ENCODE results near the gene SLC16A8. TPM values are rescaled to one million over a fixed set of nuclear protein-coding genes. Genes with fewer than 3 reads are reported as not detected.

The SLC16A8 gene
- total RNA-seq, 1 experiment from 2014 or later = 1.1 TPM

- H3K27ac Mint-ChIP-seq = no peak overlapping the region
- no peak for DNase-seq
Observed at GRCh38 chr22:38081941-38082828, 1.8 kb downstream of the SLC16A8 start.

More at GRCh38 chr22:38081941-38082828, 1.8 kb downstream of the SLC16A8 start:
- WGBS (ENCODE audit: extremely low coverage, insufficient read length, low lambda C conversion rate) = no CpG with 5 or more reads among the region's 52 CpGs
- no peak overlapping the region for H2BK20ac ChIP-seq (ENCODE audit: low read depth, low read length, poor library complexity, severe bottlenecking)
- no peaks in the 10 kb centered on the region for H3K79me2 ChIP-seq (ENCODE audit: insufficient read depth, low read length)
- H3K27ac ChIP-seq (ENCODE audit: insufficient read length, low read depth, low read length) = no peak overlapping the region
- H2BK120ac ChIP-seq (ENCODE audit: low read depth, low read length, poor library complexity, severe bottlenecking) = no peak overlapping the region
- peaks cover 5% of the 10 kb centered on the region; the same call in 1 of the 2 replicates for H3K27me3 ChIP-seq (ENCODE audit: insufficient read depth, low read length)
- H4K5ac ChIP-seq (ENCODE audit: insufficient read length, low read depth, low read length) = no peak overlapping the region
- no peaks in the 10 kb centered on the region for H3K23me2 ChIP-seq (ENCODE audit: insufficient read length, low read depth, low read length, poor library complexity, severe bottlenecking)
- H3K4me2 ChIP-seq (ENCODE audit: insufficient read depth, insufficient read length, low read length) = no peak overlapping the region
- H4K20me1 ChIP-seq (ENCODE audit: control insufficient read depth, insufficient read depth, insufficient read length) = no peaks in the 10 kb centered on the region
- H2BK15ac ChIP-seq (ENCODE audit: low read depth, low read length) = no peak overlapping the region
- Mint-ChIP-seq H3K27me3 (ENCODE audit: low read depth) (peaks cover 23% of the 10 kb centered on the region), H3K4me1 (peaks cover 13 to 29% of the 10 kb centered on the region in 2 experiments), H3K4me3 (peak overlapping the region in 1 of 2 experiments; percentile 12; a peak in 1 of 5 replicates), H3K9me3 (no peaks in the 10 kb centered on the region), H3K36me3 (ENCODE audit: insufficient read depth in 1 of 3, low read depth in 3 of 3) (peaks cover 0 to 5% (median 3%) of the 10 kb centered on the region in 3 experiments; a peak in 2 of 7 replicates)
- H3K18ac ChIP-seq (ENCODE audit: insufficient read length, low read depth, low read length) = no peak overlapping the region
- H4K91ac ChIP-seq (ENCODE audit: insufficient read length, low read depth, low read length) = no peak overlapping the region
- no peak overlapping the region for H3K9ac ChIP-seq (ENCODE audit: extremely low read depth, insufficient read length, low read length)
- H3K23ac ChIP-seq (ENCODE audit: insufficient read length, low read depth, low read length) = no peak overlapping the region
- no peak overlapping the region for H3K56ac ChIP-seq (ENCODE audit: insufficient read length, low read depth, low read length)
- H2BK12ac ChIP-seq (ENCODE audit: insufficient read length, low read depth, low read length) = no peak overlapping the region
- H3K79me1 ChIP-seq (ENCODE audit: insufficient read depth, low read depth, low read length, poor library complexity, severe bottlenecking) = no peaks in the 10 kb centered on the region
- no peak overlapping the region for H3T11ph ChIP-seq (ENCODE audit: low read length)
- H2AK5ac ChIP-seq (ENCODE audit: insufficient read length, low read length) = no peak overlapping the region
- no peaks in the 10 kb centered on the region; the same call in 1 of the 2 replicates for H3K4me1 ChIP-seq (ENCODE audit: insufficient read depth, low read length)
- H3K14ac ChIP-seq (ENCODE audit: insufficient read depth, low read length) = no peak overlapping the region
- no peak overlapping the region for H2AFZ ChIP-seq (ENCODE audit: low read length)
- no peaks in the 10 kb centered on the region for H3K9me3 ChIP-seq (ENCODE audit: control insufficient read depth, low read depth, low read length)
- TF ChIP-seq CTCF (conservative IDR thresholded peaks at IDR 0.05) = no peak
- H2BK5ac ChIP-seq (ENCODE audit: insufficient read length, low read length) = no peak overlapping the region
- no peak overlapping the region for H4K8ac ChIP-seq (replicated peaks; ENCODE audit: insufficient read length, low read depth, low read length)
- no peak overlapping the region for H3K4ac ChIP-seq (ENCODE audit: low read depth, low read length)
